Left ventricle myocardium inferior (tissue), 1 donor: Measurements from ENCODE around the gene GPATCH1. TPM values are rescaled to one million over a fixed set of nuclear protein-coding genes. Genes with fewer than 3 reads are reported as not detected.
A peak's percentile ranks its signal among the peaks of the same experiment; 100 is the strongest.

Experiments
- DNase-seq: peaks from one replicate; pipeline ENCODE4 v3.0.0-alpha.2; 2020
- H3K27ac ChIP-seq: fragments of 200-600 bp; replicated peaks from 2 replicates; pipeline ENCODE4 v1.8.0; 2021
- H3K27me3 ChIP-seq: fragments of 200-600 bp; 2 replicates; pipeline ENCODE4 v1.8.0; 2021; ENCODE audit warnings: low read depth
- H3K36me3 ChIP-seq: fragments of 200-600 bp; 2 replicates; pipeline ENCODE4 v1.8.0; 2021
- H3K4me1 ChIP-seq: fragments of 200-600 bp; 2 replicates; pipeline ENCODE4 v1.8.0; 2021
- H3K4me3 ChIP-seq: fragments of 200-600 bp; 2 replicates; pipeline ENCODE4 v1.8.0; 2021; ENCODE audit warnings: mild to moderate bottlenecking, moderate library complexity
- H3K9me3 ChIP-seq: fragments of 200-600 bp; replicated peaks from 2 replicates; pipeline ENCODE4 v1.8.0; 2021
- CTCF ChIP-seq: fragments of 200-600 bp; IDR thresholded peaks from 2 replicates; pipeline ENCODE4 v1.8.0; 2021; ENCODE audit warnings: antibody characterized with exemption, mild to moderate bottlenecking, borderline replicate concordance
- intact Hi-C: fragments of 100-400 bp; cut with micrococcal nuclease; formaldehyde crosslinking; loops from one replicate; pipeline ENCODE4 v1.11.0; 2022
- total RNA-seq: library from RNA; stranded (reverse); fragmentation: NEBNext Ultra II Directional; extraction: Animal tissue kit (Norgen Biotek cat#: 25700); gene quantifications from one replicate; pipeline ENCODE4 v1.2.1, GENCODE V29; 2021
- donor health status: DM: no; HTN: yes; CAD: no; lungs with severe emphysema.

The GPATCH1 gene
- total RNA-seq, 1 donor from 2014 or later, result 6.2 TPM

GRCh38 chr19:33174186-33174585, 93.2 kb downstream of the GPATCH1 start:
- no peaks in the 10 kb centered on the region for H3K36me3 ChIP-seq
- H3K4me3 ChIP-seq, result no peak overlapping the region
- intact Hi-C loops, result no loop called here
- peaks cover 47% of the 10 kb centered on the region for H3K4me1 ChIP-seq
- no peak for TF ChIP-seq CTCF
- DNase-seq, result no peak
- H3K9me3 ChIP-seq, result no peaks in the 10 kb centered on the region
- no peak overlapping the region for H3K27ac ChIP-seq
- no peaks in the 10 kb centered on the region for H3K27me3 ChIP-seq

- Histone ChIP-seq H3K36me3 (no peaks in the 10 kb centered on the region), H3K9me3 (no peaks in the 10 kb centered on the region), H3K4me1 (peaks cover 47% of the 10 kb centered on the region), H3K27me3 (no peaks in the 10 kb centered on the region), H3K27ac (peak overlapping the region; percentile 97), H3K4me3 (peak overlapping the region; percentile 89)
- no peak for DNase-seq
- TF ChIP-seq CTCF, result no peak
- intact Hi-C loops, result no loop called here
Measured at GRCh38 chr19:33175156-33175782, 94.3 kb downstream of the GPATCH1 start.

GRCh38 chr19:33175886-33176669, 95.1 kb downstream of the GPATCH1 start:
- Histone ChIP-seq H3K27me3 (no peaks in the 10 kb centered on the region), H3K4me1 (peaks cover 47% of the 10 kb centered on the region), H3K36me3 (no peaks in the 10 kb centered on the region), H3K4me3 (peak overlapping the region; percentile 89), H3K9me3 (no peaks in the 10 kb centered on the region), H3K27ac (peak overlapping the region; percentile 97)
- DNase-seq, result no peak
- TF ChIP-seq CTCF, result no peak
- intact Hi-C loops, result no loop called here

- peaks cover 47% of the 10 kb centered on the region for H3K4me1 ChIP-seq
- no peaks in the 10 kb centered on the region for H3K27me3 ChIP-seq
- H3K9me3 ChIP-seq, result no peaks in the 10 kb centered on the region
- TF ChIP-seq CTCF, result peak; percentile 42
- DNase-seq, result peak; percentile 95
- intact Hi-C loops, result no loop called here
- peak overlapping the region; percentile 89 for H3K4me3 ChIP-seq
- H3K36me3 ChIP-seq, result no peaks in the 10 kb centered on the region
- H3K27ac ChIP-seq, result peak overlapping the region; percentile 97
Measured at GRCh38 chr19:33176670-33177416, 95.9 kb downstream of the GPATCH1 start.

GRCh38 chr19:33177417-33177979, 96.5 kb downstream of the GPATCH1 start:
- Histone ChIP-seq H3K9me3 (no peaks in the 10 kb centered on the region), H3K4me3 (peak overlapping the region; percentile 89), H3K27me3 (no peaks in the 10 kb centered on the region), H3K4me1 (peaks cover 47% of the 10 kb centered on the region), H3K36me3 (no peaks in the 10 kb centered on the region), H3K27ac (peak overlapping the region; percentile 97)
- peak; percentile 63 for TF ChIP-seq CTCF
- intact Hi-C loops, result no loop called here
- no peak for DNase-seq
